IMR-90 (cell line): ENCODE results near the gene CELA2A. TPM values are rescaled to one million over a fixed set of nuclear protein-coding genes. Genes with fewer than 3 reads are reported as not detected.

ENCODE experiments used
- ATAC-seq: fragments of 200-7000 bp; cut with Tn5 transposase; 2 replicates; pipeline ENCODE4 v1.9.1; 2020; ENCODE audit warnings: low read depth, mild to moderate bottlenecking, moderate library complexity
- BruUV-seq: library from RNA; stranded (reverse); fragments of 400-500 nt; replicated peaks from 2 replicates; lab custom pipeline; 2021; lab: Mats Ljungman, UMichigan
- CTCF ChIA-PET: fragments of 300-600 bp; formaldehyde crosslinking; extraction: SDS; loops from one replicate; lab custom pipeline; 2021; ENCODE audit warnings: antibody characterized with exemption; lab: Yijun Ruan, JAX
- POLR2A ChIA-PET: fragments of 300-600 bp; sonication (Branson Sonifier 250); formaldehyde crosslinking; loops from one replicate; lab custom pipeline; 2022; ENCODE audit warnings: antibody characterized with exemption; ENCODE audit not compliant: unreplicated experiment; lab: Charles Lee
- DNase-seq: peaks from one replicate; pipeline ENCODE4 v3.0.0; 2013
- H2AFZ ChIP-seq: replicated peaks from 2 replicates; pipeline ENCODE3; 2013; ENCODE audit warnings: low read length, mild to moderate bottlenecking; ENCODE audit not compliant: poor library complexity
- H2AK5ac ChIP-seq: 2 replicates; pipeline ENCODE4 v1.6.1; 2013; ENCODE audit warnings: low read depth, low read length, inconsistent platforms
- H2AK9ac ChIP-seq: replicated peaks from 2 replicates; pipeline ENCODE3; 2013; ENCODE audit warnings: mild to moderate bottlenecking, low read depth, low read length, moderate library complexity; ENCODE audit not compliant: poor library complexity
- H2BK120ac ChIP-seq: 2 replicates; pipeline ENCODE4 v1.6.1; 2013; ENCODE audit warnings: low read depth, low read length, inconsistent platforms
- H2BK15ac ChIP-seq: 3 replicates; pipeline ENCODE4 v1.6.1; 2013; ENCODE audit warnings: low read depth, low read length, inconsistent platforms
- H2BK20ac ChIP-seq: 2 replicates; pipeline ENCODE4 v1.6.1; 2013; ENCODE audit warnings: low read depth, mild to moderate bottlenecking, inconsistent platforms, low read length, moderate library complexity
- H2BK5ac ChIP-seq: 2 replicates; pipeline ENCODE4 v1.6.1; 2013; ENCODE audit warnings: mild to moderate bottlenecking, low read depth, low read length, inconsistent platforms; ENCODE audit not compliant: poor library complexity, severe bottlenecking
- H3K14ac ChIP-seq: replicated peaks from 2 replicates; pipeline ENCODE4 v1.6.1; 2013; ENCODE audit warnings: low read depth, low read length, inconsistent platforms
- H3K18ac ChIP-seq: 2 replicates; pipeline ENCODE4 v1.6.1; 2013; ENCODE audit warnings: low read depth, low read length, control low read depth
- H3K23ac ChIP-seq: 2 replicates; pipeline ENCODE4 v1.6.1; 2013; ENCODE audit warnings: low read depth, low read length, inconsistent platforms
- H3K27ac ChIP-seq: 2 replicates; pipeline ENCODE4 v1.5.1; 2013; ENCODE audit warnings: mild to moderate bottlenecking, control low read depth, low read length; ENCODE audit not compliant: insufficient read depth
- H3K27me3 ChIP-seq: 2 replicates; pipeline ENCODE4 v1.6.1; 2013; ENCODE audit warnings: low read length; ENCODE audit not compliant: control insufficient read depth, insufficient read depth
- H3K36me3 ChIP-seq: 2 replicates; pipeline ENCODE4 v1.6.1; 2013; ENCODE audit warnings: low read length, mixed read lengths; ENCODE audit not compliant: control insufficient read depth, insufficient read depth
- H3K4ac ChIP-seq: 2 replicates; pipeline ENCODE4 v1.6.1; 2013; ENCODE audit warnings: low read depth, low read length, inconsistent platforms
- H3K4me1 ChIP-seq: 2 replicates; pipeline ENCODE4 v1.6.1; 2013; ENCODE audit warnings: low read length, mixed read lengths; ENCODE audit not compliant: control insufficient read depth, insufficient read depth
- H3K4me2 ChIP-seq: 2 replicates; pipeline ENCODE4 v1.6.1; 2013; ENCODE audit warnings: low read depth, mild to moderate bottlenecking, control low read depth, low read length, moderate library complexity
- H3K4me3 ChIP-seq: 2 replicates; pipeline ENCODE4 v1.5.1; 2013; ENCODE audit warnings: low read depth, mild to moderate bottlenecking, control low read depth, low read length, moderate library complexity; ENCODE audit not compliant: insufficient read depth
- H3K56ac ChIP-seq: 2 replicates; pipeline ENCODE4 v1.6.1; 2013; ENCODE audit warnings: low read length, inconsistent platforms; ENCODE audit not compliant: insufficient read depth; ENCODE audit errors: extremely low read depth
- H3K79me1 ChIP-seq, 2 experiments: 2 replicates each; pipeline ENCODE4 v1.6.1; 2013; ENCODE audit warnings: low read length in 2 of 2, inconsistent platforms in 1 of 2, low read depth in 1 of 2
- H3K9ac ChIP-seq: 2 replicates; pipeline ENCODE4 v1.6.1; 2013; ENCODE audit warnings: low read depth, low read length, control low read depth
- H3K9me1 ChIP-seq: 2 replicates; pipeline ENCODE4 v1.6.1; 2013; ENCODE audit warnings: low read length, inconsistent platforms; ENCODE audit not compliant: insufficient read depth
- H3K9me3 ChIP-seq: 2 replicates; pipeline ENCODE4 v1.6.1; 2013; ENCODE audit warnings: low read length; ENCODE audit not compliant: control insufficient read depth, insufficient read depth
- H4K20me1 ChIP-seq: 2 replicates; pipeline ENCODE4 v1.6.1; 2013; ENCODE audit warnings: low read length, inconsistent platforms; ENCODE audit not compliant: insufficient read depth
- H4K5ac ChIP-seq: 2 replicates; pipeline ENCODE4 v1.6.1; 2013; ENCODE audit warnings: mild to moderate bottlenecking, low read depth, low read length, control low read depth
- H4K8ac ChIP-seq, 2 experiments: 2 replicates each; pipeline ENCODE4 v1.6.1; 2013; ENCODE audit warnings: low read depth in 2 of 2, low read length in 2 of 2, control low read depth in 1 of 2, inconsistent platforms in 1 of 2
- H4K91ac ChIP-seq: 2 replicates; pipeline ENCODE4 v1.6.1; 2013; ENCODE audit warnings: low read depth, low read length, inconsistent platforms; ENCODE audit not compliant: insufficient read depth
- BHLHE40 ChIP-seq: fragments of 150-350 bp; IDR thresholded peaks from 2 replicates; pipeline ENCODE4 v1.6.1; 2016; ENCODE audit warnings: mild to moderate bottlenecking, low read depth, low read length
- MAFK ChIP-seq: IDR thresholded peaks from 2 replicates; pipeline ENCODE4 v1.6.1; 2012; ENCODE audit warnings: low read depth, low read length, improper control_type of control experiment
- MAZ ChIP-seq: IDR thresholded peaks from 2 replicates; pipeline ENCODE4 v1.6.1; 2012; ENCODE audit warnings: low read depth, mild to moderate bottlenecking, low read length, improper control_type of control experiment, moderate library complexity, borderline replicate concordance
- NFE2L2 ChIP-seq: fragments of 150-350 bp; IDR thresholded peaks from 2 replicates; pipeline ENCODE4 v1.6.1; 2016; ENCODE audit warnings: low read depth, mild to moderate bottlenecking, low read length
- USF2 ChIP-seq: fragments of 150-350 bp; IDR thresholded peaks from 2 replicates; pipeline ENCODE4 v1.6.1; 2017; ENCODE audit warnings: mild to moderate bottlenecking, antibody characterized with exemption, low read length, low read depth
- WGBS, 2 experiments: methylation state at CpG; one replicate each; pipeline versions ENCODE4 v1.1.5 to v1.1.7; 2013; ENCODE audit warnings: missing lambda C conversion rate in 2 of 2; ENCODE audit not compliant: insufficient read length in 1 of 2; ENCODE audit errors: extremely low coverage in 2 of 2; 5-methylcytosine and 5-hydroxymethylcytosine counted together
- dilution Hi-C: fragments of 300-500 bp; cut with HindIII; formaldehyde crosslinking; loops from one replicate; pipeline ENCODE4 v1.14.3; 2018; ENCODE audit warnings: low sequenced_read_pairs; ENCODE audit not compliant: unreplicated experiment
- in situ Hi-C: fragments of 300-500 bp; cut with MboI; formaldehyde crosslinking; loops from 3 replicates; pipeline ENCODE4 v1.14.3; 2019; ENCODE audit warnings: low sequenced_read_pairs, inconsistent platforms, mixed read lengths
- intact Hi-C: fragments of 100-400 bp; cut with micrococcal nuclease; formaldehyde crosslinking; loops from 2 replicates; pipeline ENCODE4 v1.10.0; 2022
- polyA plus RNA-seq, 3 experiments: library from polyadenylated mRNA; depleted of rRNA; stranded (reverse); fragments of >200 nt; gene quantifications; 2 replicates each; pipeline ENCODE4 v1.2.3, GENCODE V29; 2012; ENCODE audit warnings: low replicate concordance in 1 of 3
- total RNA-seq: library from RNA; depleted of rRNA; stranded (reverse); fragments of >200 nt; gene quantifications from 2 replicates; pipeline ENCODE4 v1.2.3, GENCODE V29; 2012
- TF ChIP-seq, protein P1 (sequence below): conservative IDR thresholded peaks from 2 replicates; pipeline ENCODE4 v1.5.1; 2012; ENCODE audit warnings: mild to moderate bottlenecking, low read depth, low read length, improper control_type of control experiment
- TF ChIP-seq, protein P2 (sequence below): fragments of 150-350 bp; IDR thresholded peaks from 2 replicates; pipeline ENCODE4 v1.6.1; 2016; ENCODE audit warnings: low read depth, mild to moderate bottlenecking, low read length, moderate library complexity, borderline replicate concordance

CELA2A gene
- total and polyA plus RNA-seq, 2 of the 4 experiments (the other 2 are of a cell fraction), result not detected

- Histone ChIP-seq H2BK120ac (no peak overlapping the region), H4K8ac (no peak overlapping the region), H3K4me1 (no peaks in the 10 kb centered on the region), H3K9me1 (no peaks in the 10 kb centered on the region), H3K4ac (no peak overlapping the region), H3K4me3 (no peak overlapping the region), H3K79me1 (no peaks in the 10 kb centered on the region), H3K18ac (no peak overlapping the region), H2BK20ac (no peak overlapping the region), H3K4me2 (no peak overlapping the region), H4K5ac (no peak overlapping the region), H3K27ac (no peak overlapping the region), H2BK15ac (no peak overlapping the region), H3K23ac (no peak overlapping the region), H3K36me3 (no peaks in the 10 kb centered on the region), H2BK5ac (no peak overlapping the region), H2AK9ac (no peak overlapping the region), H4K91ac (no peak overlapping the region), H2AK5ac (no peak overlapping the region), H3K9me3 (no peaks in the 10 kb centered on the region), H3K14ac (no peak overlapping the region), H2AFZ (no peak overlapping the region), H3K9ac (no peak overlapping the region), H4K20me1 (no peaks in the 10 kb centered on the region), H3K56ac (no peak overlapping the region), H3K27me3 (no peaks in the 10 kb centered on the region)
- DNase-seq (no peak), ATAC-seq (no peak)
- POLR2A ChIA-PET, result no interaction called here
- dilution Hi-C loops, result no loop called here
- TF ChIP-seq NFE2L2 (no peak), MAFK (no peak), USF2 (no peak), MAZ (no peak), BHLHE40 (no peak)
- TF ChIP-seq, protein P1, sequence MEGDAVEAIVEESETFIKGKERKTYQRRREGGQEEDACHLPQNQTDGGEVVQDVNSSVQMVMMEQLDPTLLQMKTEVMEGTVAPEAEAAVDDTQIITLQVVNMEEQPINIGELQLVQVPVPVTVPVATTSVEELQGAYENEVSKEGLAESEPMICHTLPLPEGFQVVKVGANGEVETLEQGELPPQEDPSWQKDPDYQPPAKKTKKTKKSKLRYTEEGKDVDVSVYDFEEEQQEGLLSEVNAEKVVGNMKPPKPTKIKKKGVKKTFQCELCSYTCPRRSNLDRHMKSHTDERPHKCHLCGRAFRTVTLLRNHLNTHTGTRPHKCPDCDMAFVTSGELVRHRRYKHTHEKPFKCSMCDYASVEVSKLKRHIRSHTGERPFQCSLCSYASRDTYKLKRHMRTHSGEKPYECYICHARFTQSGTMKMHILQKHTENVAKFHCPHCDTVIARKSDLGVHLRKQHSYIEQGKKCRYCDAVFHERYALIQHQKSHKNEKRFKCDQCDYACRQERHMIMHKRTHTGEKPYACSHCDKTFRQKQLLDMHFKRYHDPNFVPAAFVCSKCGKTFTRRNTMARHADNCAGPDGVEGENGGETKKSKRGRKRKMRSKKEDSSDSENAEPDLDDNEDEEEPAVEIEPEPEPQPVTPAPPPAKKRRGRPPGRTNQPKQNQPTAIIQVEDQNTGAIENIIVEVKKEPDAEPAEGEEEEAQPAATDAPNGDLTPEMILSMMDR, result no peak
- TF ChIP-seq, protein P2, sequence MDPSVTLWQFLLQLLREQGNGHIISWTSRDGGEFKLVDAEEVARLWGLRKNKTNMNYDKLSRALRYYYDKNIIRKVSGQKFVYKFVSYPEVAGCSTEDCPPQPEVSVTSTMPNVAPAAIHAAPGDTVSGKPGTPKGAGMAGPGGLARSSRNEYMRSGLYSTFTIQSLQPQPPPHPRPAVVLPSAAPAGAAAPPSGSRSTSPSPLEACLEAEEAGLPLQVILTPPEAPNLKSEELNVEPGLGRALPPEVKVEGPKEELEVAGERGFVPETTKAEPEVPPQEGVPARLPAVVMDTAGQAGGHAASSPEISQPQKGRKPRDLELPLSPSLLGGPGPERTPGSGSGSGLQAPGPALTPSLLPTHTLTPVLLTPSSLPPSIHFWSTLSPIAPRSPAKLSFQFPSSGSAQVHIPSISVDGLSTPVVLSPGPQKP, result no peak
- in situ Hi-C loops, result no loop called here
- BruUV-seq, result no TSS peak
- intact Hi-C loops, result no loop called here
- 89% methylated on average over 4 of the region's 6 CpGs; no CpG with 5 or more reads in 1 of the 2 experiments for WGBS, 2 experiments
- CTCF ChIA-PET, result no interaction called here
Observed at GRCh38 chr1:15485636-15486035, 29.1 kb downstream of the CELA2A start.
